ENCODE results near the gene DNAJC22.

DNAJC22 gene

GRCh38 chr12:49357103-49357678 lies 10.5 kb downstream of the DNAJC22 start:
- Histone ChIP-seq H3K27ac (ENCODE audit: low read depth, low read length) (no peak overlapping the region), H3K9me3 (ENCODE audit: insufficient read depth, low read length) (no peaks in the 10 kb centered on the region), H3K27me3 (ENCODE audit: low read length) (no peaks in the 10 kb centered on the region), H2AFZ (ENCODE audit: low read depth, low read length, severe bottlenecking) (no peak overlapping the region), H3K9ac (ENCODE audit: low read length) (no peak overlapping the region), H3K36me3 (ENCODE audit: low read length) (no peaks in the 10 kb centered on the region), H3K4me2 (ENCODE audit: low read depth, low read length, poor library complexity, severe bottlenecking) (no peak overlapping the region), H3K4me3 (ENCODE audit: insufficient read depth, low read length, poor library complexity, severe bottlenecking) (no peak overlapping the region), H3F3A (ENCODE audit: insufficient read depth) (no peaks in the 10 kb centered on the region), H3K9me2 (replicated peaks; ENCODE audit: insufficient read depth, low read length) (no peaks in the 10 kb centered on the region), H3K79me2 (ENCODE audit: insufficient read depth, low read length) (no peaks in the 10 kb centered on the region), H4K20me1 (ENCODE audit: low read depth, low read length) (no peaks in the 10 kb centered on the region)
- TF ChIP-seq EZH2phosphoT487 (conservative IDR thresholded peaks at IDR 0.05; ENCODE audit: low read length) (no peak), CTCF (IDR thresholded peaks at IDR 0.05; ENCODE audit: insufficient read depth, low read length, poor library complexity, severe bottlenecking) (peak; percentile 36)

DNA sequence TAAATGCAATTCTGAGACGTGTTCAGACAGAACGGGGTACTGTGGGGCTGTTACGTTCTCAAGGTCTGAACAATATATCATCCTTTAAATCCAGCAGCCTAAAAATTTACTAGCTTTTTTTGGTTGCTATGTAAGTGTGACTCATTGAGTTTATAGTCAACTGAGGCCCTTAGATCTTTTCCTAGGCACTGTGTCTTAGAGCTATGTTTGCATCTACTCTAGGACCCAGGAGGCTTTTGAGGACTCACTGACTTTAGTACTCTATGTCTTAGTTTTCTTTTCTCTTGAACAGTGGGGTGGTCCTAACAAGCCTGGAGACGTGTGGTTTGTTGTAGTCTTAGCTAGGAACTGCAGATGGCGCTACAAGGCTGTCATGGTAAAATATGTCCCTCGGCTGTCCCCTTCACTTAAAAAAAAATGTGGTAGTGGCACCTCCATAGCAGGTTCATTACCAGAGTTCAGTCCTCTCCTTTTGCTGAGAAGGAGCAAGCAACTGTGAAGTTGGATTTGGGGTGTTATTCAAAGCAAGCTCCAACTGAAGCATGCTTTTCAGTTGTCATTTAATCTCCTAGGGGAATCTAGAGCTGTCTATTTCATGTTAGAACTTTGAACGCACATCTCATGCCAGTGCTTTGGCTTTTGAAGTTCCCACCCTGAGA lies 11.9 kb downstream of the DNAJC22 start:
- H3K9me2 ChIP-seq (replicated peaks; ENCODE audit: insufficient read depth, low read length) = no peaks in the 10 kb centered on the region
- no peak overlapping the region for H3K27ac ChIP-seq (ENCODE audit: low read depth, low read length)
- no peaks in the 10 kb centered on the region for H3K79me2 ChIP-seq (ENCODE audit: insufficient read depth, low read length)
- no peak overlapping the region for H3K4me3 ChIP-seq (ENCODE audit: insufficient read depth, low read length, poor library complexity, severe bottlenecking)
- H3K36me3 ChIP-seq (ENCODE audit: low read length) = no peaks in the 10 kb centered on the region
- H3K27me3 ChIP-seq (ENCODE audit: low read length) = no peaks in the 10 kb centered on the region
- H3K9me3 ChIP-seq (ENCODE audit: insufficient read depth, low read length) = no peaks in the 10 kb centered on the region
- H3K9ac ChIP-seq (ENCODE audit: low read length) = no peak overlapping the region
- no peak overlapping the region for H3K4me2 ChIP-seq (ENCODE audit: low read depth, low read length, poor library complexity, severe bottlenecking)
- H2AFZ ChIP-seq (ENCODE audit: low read depth, low read length, severe bottlenecking) = no peak overlapping the region
- TF ChIP-seq EZH2phosphoT487 (conservative IDR thresholded peaks at IDR 0.05; ENCODE audit: low read length) = no peak
- peak; percentile 70 for TF ChIP-seq CTCF (IDR thresholded peaks at IDR 0.05; ENCODE audit: insufficient read depth, low read length, poor library complexity, severe bottlenecking)
- no peaks in the 10 kb centered on the region for H4K20me1 ChIP-seq (ENCODE audit: low read depth, low read length)
- H3F3A ChIP-seq (ENCODE audit: insufficient read depth) = no peaks in the 10 kb centered on the region

DNA sequence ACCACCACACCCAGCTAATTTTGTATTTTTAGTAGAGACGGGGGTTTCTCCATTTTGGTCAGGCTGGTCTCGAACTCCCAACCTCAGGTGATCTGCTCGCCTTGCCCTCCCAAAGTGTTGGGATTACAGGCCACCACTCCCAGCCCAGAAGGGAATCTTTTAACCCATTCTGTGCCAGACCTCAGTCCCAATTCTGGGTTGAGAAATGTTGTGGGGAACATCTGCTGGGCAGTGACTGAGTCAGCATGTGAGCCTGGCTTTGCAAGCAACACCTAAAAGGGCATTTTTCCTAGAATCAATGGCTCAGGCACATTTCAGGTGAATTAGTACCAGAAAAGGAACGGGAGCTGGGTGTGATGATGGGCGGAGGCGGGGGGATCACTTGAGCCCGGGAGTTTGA lies 13.0 kb downstream of the DNAJC22 start:
- Histone ChIP-seq H3K9me3 (ENCODE audit: insufficient read depth, low read length) (no peaks in the 10 kb centered on the region), H3K9me2 (replicated peaks; ENCODE audit: insufficient read depth, low read length) (no peaks in the 10 kb centered on the region), H3K4me2 (ENCODE audit: low read depth, low read length, poor library complexity, severe bottlenecking) (no peak overlapping the region), H4K20me1 (ENCODE audit: low read depth, low read length) (no peaks in the 10 kb centered on the region), H3K79me2 (ENCODE audit: insufficient read depth, low read length) (no peaks in the 10 kb centered on the region), H2AFZ (ENCODE audit: low read depth, low read length, severe bottlenecking) (no peak overlapping the region), H3K36me3 (ENCODE audit: low read length) (no peaks in the 10 kb centered on the region), H3K27me3 (ENCODE audit: low read length) (no peaks in the 10 kb centered on the region), H3K4me3 (ENCODE audit: insufficient read depth, low read length, poor library complexity, severe bottlenecking) (no peak overlapping the region), H3K9ac (ENCODE audit: low read length) (no peak overlapping the region), H3K27ac (ENCODE audit: low read depth, low read length) (no peak overlapping the region), H3F3A (ENCODE audit: insufficient read depth) (no peaks in the 10 kb centered on the region)
- TF ChIP-seq CTCF (IDR thresholded peaks at IDR 0.05; ENCODE audit: insufficient read depth, low read length, poor library complexity, severe bottlenecking) (no peak), EZH2phosphoT487 (conservative IDR thresholded peaks at IDR 0.05; ENCODE audit: low read length) (no peak)
